Activated T-cell treated with anti-CD3 and anti-CD28 coated beads for 4 hours (primary cell): ENCODE results near the gene FCRLA.
"Not testable (repeated sequence)": the region's sequence is repeated elsewhere in the genome, so short reads cannot be mapped to it uniquely, and the experiment has no call there.

Source experiments
- DNase-seq: peaks from one replicate; pipeline ENCODE4 v3.0.0-alpha.2; 2020

FCRLA gene

DNA sequence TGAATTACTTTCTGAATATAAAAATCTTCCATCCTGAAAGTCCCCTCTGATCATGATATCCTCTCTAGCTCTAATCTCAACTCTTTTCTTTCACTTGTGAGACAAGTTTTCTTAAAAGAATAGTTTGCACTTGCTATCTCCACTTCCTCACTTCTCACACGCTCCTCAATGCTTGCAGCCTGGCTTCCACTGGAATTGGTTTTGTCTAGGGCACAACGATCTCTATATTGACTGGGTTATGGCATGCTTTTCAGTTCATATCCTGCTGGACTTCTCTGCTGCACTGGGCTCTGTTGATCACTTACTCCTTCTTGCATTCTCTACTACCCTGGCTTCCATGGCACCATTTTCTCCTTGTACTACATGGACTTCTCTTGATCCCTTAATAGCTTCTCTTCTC is 474 bp downstream of the FCRLA start:
- no peak for DNase-seq

DNA sequence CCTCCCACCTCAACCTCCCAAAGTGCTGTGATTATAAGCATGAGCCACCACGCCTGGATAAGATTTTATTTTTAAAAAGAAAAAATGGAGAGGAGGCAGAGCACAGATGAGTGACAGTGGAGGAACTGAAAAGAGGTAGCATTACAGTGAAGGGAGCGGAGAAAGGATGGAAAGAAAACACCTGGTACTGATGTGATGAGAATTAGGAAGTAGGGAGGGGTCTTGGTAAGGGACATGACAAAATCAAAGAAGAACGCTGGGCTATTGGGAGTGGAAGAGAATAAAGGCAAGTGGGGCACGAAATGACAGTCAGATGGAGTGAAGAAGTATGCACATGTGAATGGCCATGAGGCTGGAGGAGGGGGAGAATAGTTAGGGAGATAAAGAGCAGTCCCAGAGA is 2.3 kb downstream of the FCRLA start:
- no peak for DNase-seq

DNA sequence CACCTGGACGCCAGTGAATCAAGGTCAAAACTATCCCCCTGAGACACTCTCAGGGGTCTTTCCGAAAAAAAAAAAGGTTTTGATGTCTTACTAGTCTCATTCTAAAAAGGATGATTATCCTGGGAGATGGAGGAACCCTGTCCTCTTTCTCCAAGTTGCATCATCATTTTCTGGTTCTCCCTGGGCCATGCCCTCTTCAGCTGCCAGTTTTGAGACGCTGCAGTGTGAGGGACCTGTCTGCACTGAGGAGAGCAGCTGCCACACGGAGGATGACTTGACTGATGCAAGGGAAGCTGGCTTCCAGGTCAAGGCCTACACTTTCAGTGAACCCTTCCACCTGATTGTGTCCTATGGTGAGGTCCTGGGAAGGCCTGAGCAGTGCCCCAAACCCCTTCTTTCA is 3.5 kb downstream of the FCRLA start:
- DNase-seq: no peak

DNA sequence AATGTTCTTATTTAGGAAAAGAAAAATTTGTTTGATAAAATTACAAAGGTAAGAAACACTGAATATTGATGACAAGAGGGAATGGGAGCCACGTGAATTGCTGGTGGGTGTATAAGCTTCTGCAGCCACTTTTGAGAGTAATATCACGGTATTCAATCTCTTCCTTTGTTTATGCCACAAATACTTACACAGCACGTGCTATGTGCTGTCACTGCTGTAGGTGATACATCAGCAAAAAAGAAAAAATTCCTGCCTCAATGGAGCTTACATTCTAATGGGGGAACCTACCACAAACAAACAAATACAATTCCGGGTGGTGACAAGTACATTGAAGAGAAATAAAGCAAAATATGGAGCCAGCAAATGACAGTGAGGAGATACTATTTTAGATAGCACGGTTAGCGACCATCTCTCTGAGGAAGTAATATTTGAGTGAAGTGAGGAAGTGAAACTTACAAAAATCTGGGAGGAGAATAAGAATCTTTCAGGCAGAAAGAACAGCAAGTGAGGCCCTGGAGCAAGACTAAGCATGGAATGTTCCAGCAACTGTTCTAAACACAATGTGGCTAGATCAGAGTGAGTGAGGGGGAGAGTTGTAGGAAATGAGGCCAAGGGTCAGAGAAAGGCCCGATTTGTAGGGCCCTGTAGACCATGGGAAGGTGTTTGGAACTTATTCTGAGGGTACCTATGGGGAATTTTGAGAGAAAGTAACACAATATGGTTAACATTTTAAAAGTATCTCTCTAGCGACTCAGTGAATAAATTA is 11.7 kb downstream of the FCRLA start:
- DNase-seq: no peak

DNA sequence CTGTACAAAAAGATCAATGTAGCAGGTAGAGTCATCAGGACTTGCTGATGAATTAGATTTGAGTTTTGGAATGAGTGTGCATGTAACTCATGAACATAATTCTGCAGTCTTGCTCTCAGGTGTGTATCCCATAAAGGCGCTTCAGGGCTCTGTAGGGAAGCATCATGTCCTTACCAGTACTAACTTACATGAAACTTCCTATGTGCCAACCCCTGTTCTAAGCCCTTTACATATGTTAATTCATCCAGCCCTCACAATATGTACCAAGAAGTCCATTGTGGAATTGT is 12.2 kb downstream of the FCRLA start:
- DNase-seq: no peak

DNA sequence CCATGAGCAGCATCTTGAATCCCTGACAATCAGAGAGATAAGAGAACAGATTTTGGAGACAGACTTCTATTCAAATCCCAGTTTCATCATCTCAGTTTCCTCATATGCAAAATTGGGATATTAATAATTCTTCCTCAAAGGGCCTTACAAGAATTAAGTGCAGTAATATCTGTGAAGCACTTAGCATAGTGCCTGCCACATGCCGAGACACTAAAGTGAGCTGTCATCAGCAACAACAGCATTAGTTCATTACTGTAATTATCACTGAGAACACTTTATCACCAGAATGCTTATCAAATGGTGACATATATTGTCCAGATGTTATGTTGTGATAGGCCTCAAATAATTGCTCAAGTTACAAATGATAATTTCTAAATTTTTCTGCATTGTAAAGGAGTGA is 13.4 kb downstream of the FCRLA start:
- DNase-seq: no peak

DNA sequence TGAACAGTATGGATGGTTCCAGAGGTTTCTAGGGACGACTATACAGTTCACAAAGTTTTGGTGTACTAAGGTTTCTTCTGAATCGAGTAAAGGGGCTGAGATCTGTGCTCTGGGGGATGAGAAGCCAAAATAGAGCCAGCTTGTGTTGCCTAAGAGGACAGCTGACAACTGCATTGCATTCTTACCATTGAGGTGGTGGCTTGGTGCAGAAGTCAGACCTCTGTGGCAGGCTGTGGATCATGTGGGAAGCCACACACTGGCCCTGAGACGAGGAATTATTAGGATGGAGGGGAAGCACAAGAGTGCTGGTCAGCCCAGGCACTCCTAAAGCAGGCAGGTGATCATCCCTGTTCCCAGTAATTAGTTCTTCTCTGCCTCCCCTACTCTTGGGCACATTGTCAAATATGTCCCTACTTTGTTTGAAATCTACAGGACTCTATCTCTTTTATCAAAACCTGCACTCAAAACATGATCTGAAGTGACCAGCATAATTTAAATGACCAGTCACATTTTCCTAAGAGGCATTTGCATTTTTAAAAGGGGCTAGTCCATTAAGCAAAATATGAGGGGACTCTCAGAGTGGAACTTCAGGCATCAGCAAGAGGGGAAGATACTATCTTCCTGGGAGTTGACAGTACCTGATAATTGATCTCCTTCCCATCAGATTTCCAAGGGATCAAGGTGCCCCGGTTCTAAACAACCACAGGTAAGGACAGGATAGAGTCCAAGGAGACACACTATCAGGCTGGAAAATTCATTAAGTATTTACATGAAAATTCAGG is 14.1 kb downstream of the FCRLA start, which contains the start of gene FCRLB:
Gene FCRLB (plus strand): TSS at position 589 of the 782 bp plus-strand sequence. CDS start 1,129 bp downstream, outside the sequence.
- DNase-seq: no peak

DNA sequence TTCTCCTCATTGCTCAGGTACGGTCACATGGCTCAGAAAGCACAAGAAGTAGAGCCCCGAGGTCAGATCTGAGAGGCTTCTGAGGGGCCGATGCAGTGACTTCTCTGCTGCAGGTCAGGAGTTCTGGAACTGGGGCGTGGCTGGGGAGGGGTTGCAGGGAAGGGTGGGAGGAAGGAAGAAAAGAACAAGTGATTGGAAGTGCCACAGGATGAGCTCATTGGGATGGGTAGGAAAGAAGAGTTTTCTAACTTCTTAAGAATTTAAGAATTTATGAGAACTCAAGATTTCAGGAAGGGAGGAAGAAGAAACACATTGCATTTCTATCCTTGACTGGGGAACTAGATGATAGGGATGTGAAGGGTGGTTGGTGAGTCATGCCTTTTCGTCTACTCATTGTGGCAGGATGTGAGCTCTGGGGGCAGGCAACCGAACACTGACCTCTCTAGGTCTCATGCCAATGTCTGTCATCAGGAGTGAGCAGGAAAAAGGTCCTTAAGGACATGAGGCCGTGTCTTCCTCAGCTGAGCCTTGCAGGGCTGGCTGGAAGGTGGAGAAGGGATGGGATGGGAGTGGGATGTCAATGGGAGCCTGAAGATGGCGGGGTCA is 14.8 kb downstream of the FCRLA start:
- no peak for DNase-seq

DNA sequence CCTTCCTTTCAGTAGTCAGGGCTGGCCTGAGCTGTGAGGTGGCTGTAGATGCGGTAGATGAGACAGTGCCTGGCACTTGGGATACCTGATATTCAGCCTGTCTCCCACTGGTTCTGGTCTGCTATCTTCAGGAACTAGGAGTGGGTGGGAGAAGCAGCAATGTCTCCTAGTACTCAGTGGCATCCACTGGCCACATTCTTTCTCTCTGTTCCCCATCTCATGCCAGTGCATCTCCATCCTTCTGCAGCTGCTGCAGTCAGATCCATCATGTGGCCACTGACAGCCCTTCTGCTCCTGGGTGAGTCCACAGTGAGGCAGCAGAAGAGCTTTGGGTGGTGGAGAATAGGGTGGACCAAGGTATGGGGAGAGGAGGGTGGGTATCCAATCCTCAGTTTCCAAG is 15.4 kb downstream of the FCRLA start:
- no peak for DNase-seq

DNA sequence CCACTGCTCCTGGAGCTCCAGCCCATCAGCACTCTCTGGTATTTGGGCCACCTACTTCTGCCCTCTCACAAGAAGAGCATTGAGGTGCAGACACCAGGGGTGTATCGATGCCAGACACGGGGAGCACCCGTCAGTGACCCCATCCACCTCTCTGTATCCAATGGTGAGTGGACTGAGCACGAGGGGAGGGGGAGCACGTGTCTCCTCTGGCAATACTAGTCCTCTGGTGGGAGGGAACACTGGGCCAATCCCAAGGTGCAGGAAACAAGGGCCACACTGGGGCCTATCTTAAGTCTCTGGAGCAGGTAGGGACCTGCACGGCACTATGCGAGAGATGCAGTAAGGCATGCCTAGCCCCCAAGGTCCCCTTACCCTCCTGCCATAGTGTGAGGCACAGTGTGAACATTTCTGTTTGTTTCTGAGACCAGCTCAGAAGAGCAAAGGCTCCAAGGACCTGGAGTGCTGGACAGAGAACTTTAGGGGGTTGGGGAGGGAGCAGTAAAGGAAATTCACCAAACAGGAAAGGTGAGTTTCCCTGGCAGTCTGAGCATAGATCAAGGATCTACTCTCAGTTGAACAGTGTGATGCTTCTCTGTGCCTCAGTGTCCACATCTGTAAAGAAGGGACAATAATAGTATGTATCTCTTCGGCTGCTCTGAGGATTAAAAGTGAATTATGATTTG is 16.6 kb downstream of the FCRLA start:
- DNase-seq: no peak

DNA sequence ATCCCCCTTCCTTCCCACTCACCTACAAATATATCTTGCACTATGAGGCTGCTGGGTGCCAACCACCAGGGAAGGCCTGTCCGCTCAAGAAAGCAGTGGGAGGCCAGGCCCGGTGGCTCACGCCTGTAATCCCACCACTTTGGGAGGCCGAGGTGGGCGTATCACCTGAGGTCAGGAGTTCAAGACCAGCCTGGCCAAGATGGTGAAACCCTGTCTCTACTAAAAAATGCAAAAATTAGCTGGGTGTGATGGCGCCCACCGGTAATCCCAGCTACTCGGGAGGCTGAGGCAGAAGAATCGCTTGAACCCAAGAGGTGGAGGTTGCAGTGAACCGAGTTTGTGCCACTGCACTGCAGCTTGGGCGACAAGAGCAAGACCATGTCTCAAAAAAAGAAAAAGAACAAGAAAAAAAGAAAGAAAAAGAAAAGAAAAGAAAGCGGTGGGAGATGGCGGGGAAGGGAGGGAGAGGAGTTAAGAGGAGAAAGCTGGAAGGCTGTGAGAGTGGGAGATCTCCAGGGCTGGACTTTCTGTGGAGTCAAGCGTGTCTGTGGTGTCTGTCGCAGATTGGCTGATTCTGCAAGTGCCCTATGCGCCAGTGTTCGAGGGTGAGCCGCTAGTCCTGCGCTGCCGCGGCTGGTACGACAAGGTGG is 18.4 kb downstream of the FCRLA start:
- DNase-seq: not testable (repeated sequence)

DNA sequence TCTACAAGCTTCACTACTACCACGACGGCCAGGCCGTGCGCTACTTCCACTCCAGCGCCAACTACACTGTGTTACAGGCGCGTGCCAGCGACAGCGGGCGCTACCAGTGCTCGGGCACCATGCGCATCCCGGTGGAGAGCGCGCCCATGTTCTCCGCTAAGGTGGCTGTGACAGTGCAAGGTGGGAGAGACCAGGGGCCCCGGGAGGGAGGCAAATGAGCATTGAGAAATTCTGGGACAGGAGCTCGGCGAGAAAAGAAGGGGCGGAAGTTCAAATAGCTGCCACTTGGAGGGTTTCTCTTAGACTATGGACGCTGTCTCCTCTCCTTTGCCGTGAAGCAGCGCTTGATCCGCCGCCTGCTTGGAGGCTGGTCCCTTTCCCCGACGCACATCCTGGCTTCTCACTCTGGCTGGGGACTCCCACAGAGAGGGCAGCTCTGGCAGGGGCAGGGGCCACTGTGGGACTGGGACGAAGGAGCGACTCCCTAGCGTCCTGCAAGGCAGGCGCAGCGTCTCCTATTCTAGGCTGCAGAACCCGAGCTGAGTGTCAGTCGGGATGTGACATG is 19.0 kb downstream of the FCRLA start:
- peak; percentile 14 for DNase-seq

DNA sequence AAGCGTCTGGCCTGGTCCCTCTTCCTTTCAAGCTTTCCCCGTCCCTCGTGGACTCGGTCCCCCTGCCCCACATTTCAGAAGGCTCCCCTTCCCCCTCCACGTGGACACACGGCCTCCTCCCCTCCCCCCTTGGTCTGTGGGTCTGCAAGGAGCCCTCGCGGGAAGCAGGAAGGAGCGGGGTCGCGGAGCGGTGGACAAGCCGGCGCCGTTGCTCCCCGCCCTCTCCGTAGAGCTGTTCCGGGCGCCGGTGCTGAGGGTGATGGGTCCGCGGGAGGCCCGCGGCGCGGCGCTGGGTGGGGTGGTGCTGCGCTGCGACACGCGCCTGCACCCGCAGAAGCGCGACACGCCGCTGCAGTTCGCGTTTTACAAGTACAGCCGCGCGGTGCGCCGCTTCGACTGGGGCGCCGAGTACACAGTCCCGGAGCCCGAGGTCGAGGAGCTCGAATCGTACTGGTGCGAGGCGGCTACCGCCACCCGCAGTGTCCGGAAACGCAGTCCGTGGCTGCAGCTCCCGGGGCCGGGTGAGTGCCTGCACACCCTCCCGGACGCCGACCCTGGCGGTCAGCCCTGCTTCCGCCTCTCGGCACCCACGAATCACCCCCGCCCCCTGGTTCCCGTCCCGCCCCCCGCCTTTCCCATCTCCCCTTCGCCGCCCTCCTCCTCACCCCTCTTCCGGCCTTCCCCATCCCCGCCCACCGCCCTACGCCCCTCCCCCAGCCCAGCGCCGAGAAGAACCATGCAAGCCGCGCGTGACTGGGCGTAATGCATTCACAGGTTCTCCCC is 19.6 kb downstream of the FCRLA start:
- peak; percentile 55 for DNase-seq

DNA sequence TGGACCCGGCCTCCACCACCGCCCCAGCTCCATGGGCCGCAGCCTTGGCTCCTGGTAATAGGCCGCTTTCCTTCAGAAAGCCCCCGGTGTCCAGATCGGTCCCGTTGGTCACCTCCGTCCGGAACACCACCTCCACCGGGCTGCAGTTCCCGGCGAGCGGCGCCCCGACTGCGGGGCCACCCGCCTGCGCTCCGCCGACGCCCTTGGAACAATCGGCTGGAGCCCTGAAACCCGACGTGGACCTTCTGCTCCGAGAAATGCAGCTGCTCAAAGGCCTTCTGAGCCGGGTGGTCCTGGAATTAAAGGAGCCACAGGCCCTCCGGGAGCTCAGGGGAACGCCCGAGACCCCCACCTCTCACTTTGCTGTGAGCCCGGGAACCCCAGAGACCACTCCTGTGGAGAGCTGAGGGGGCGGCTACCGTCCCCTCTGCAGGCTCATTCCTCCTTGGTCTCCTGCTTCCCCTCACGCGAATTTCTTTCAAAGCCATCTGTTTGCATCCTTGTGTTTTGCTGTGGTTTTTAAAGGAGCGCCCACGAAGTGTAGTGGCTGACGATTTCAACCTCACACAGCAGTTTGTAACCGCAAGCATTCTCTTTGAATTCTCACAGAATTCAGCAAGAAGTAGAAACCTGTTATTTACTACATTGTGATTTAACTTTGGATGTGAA is 20.4 kb downstream of the FCRLA start:
- no peak for DNase-seq

DNA sequence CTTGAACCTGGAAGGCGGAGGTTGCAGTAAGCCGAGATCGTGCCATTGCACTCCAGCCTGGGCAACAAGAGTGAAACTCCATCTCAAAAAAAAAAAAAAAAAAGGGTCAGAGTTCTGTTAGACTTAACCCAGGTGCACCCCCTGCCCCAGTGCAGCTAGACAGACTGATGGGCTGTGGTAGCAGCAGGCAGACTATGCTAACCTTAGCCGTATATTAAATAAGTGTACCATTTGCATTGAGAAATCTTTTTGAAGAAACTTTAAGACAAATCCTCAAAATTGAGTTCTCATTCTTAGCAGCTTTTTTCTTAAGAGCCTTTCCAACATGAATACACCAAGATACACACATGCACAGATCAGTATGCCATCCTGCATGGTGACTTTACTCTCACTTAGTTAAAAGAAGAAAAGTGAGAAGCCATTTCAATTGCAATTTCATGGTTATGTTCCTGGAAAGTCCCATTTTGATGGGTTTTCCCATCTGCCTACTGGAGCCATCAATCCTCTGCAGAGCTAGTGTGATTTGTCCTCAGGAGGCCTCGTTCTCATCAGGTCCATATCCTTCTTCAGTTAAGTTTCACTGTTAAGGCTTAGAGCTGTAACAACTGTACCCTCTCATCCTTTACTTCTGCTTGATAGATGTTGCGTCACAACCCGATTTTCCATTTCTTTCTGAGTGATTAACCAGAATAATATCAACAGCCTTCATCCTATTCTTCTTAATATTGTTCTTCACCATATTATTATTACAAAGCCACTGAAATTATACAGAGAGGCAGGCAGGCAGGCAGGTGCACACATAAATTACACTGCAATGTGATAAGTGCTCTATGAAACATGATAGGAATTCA is 21.6 kb downstream of the FCRLA start:
- no peak for DNase-seq

DNA sequence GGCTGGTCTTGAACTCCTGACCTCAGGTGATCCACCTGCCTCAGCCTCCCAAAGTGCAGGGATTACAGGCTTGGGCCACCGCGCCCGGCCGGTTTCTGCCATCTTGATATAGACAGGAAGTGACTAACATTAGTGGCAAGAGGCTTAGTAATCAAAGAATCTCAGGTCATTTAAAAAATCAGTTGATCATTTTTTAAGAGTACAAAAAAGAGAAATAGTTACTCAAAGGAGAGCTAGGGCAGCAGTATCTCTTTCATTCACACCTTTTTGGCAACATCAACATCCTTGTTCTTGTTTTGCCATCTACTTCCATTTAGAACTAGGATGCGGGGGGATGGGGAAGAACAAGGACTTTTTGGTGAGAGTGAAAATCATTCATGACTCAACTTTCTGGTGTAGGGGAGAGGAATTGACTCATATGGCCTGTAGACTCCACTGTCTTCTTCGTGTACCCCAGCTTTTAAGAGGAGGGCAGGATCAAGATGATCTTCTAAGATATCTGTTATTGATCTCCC is 23.1 kb downstream of the FCRLA start:
- peak; percentile 24 for DNase-seq

DNA sequence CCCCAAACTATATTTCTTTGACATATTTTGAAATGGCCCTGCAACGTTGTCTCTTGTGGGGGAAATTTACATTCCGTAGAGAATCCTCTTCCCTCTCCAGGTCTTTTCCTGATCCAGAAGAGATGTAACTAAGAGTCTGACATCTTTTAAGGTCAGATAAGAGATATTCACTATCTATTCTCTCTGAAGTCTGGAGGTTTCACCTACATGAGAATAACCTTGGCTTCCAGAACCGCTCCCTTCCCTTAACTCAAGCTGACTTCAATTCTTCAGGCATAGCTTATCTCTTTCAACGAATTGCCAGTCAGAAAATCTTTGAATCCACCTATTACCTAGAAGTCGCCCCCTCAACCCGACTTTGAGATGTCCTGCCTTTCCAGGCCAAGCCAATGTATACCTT is 24.2 kb downstream of the FCRLA start:
- no peak for DNase-seq

DNA sequence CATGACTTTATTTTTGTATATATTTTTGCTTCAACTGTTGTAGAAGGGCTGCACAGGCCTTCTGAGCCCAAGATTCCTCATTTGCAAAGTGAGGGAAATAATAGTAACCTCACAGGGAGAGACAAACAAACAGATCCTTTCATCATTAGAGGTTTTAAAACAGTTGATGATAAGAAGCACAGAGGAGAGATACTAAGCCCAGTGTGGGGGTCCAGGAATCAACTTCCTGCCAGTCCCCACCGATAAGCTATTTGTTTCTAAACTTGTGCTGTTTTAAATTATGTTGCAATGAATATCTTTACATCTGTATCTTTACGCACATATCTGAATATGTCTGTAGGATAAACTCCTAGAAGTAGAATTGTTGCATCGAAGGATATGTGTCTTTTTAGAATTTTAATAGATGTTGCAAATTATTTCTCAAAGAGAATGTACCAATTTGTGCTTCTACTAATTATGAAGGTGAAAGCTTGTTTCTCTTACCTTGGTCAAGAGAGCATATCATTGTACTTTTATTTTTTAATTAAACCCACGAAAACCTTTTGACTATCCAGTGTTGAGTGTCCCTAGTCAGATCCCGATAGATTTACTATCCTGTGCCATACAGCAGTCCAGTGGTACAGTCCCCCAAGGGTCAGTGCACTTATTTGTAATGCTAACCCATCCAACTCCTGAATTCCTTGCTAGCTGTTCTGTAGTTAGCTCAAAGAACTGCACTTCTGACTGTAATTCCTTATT is 25.1 kb downstream of the FCRLA start:
- DNase-seq: no peak

DNA sequence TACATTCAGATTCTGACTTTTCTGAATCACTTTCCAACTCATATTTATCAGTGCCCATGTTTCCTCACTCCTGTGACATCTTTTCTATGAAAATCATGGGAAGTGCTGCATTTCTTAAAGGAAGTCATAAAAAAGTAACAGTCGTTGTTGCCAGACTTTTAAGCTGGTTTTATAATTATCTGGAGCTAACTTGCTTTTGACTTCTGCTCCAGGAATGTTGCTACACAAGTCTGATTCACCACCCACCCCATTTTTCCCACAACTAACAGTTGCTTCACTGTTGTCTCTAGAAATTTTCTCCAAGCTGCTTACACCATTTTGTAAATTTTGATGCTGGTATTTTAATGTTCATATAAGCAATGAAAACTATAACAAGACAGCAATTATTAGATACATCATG is 26.5 kb downstream of the FCRLA start:
- DNase-seq: no peak
